ENCODE data around the gene YKT6.

YKT6 gene

DNA sequence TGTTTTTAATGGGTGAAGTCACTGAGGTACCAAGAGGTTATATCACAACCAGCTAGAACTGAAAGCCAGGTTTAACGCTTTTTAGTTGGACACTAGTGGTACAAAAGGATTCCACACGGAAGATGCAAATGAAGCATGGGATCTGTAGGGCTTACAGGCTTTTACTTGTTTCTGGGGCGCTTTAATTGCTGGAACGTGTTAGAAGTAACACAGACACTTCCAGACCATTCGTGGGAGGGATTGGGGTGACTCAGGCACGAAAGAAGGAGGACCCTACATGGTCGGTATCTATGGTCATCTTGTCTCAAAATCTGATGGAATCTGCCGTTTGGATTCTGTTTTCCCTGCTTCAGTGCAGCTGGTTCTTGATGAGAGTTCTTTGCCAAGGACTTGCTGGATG lies 1.0 kb downstream of the YKT6 start:
- DNase-seq (ENCODE audit: insufficient read length) (no peak), FAIRE-seq (no peak)
- TF ChIP-seq TAF1 (IDR thresholded peaks at IDR 0.05; ENCODE audit: borderline replicate concordance, low read depth, low read length) (no peak), POLR2A (IDR thresholded peaks at IDR 0.05; ENCODE audit: low read depth, low read length) (no peak), POLR2AphosphoS5 (IDR thresholded peaks at IDR 0.05; ENCODE audit: low read depth, low read length) (no peak)

- TF ChIP-seq TAF1 (IDR thresholded peaks at IDR 0.05; ENCODE audit: borderline replicate concordance, low read depth, low read length) (no peak), POLR2A (IDR thresholded peaks at IDR 0.05; ENCODE audit: low read depth, low read length) (no peak), POLR2AphosphoS5 (IDR thresholded peaks at IDR 0.05; ENCODE audit: low read depth, low read length) (no peak)
- no peak for FAIRE-seq
- DNase-seq (ENCODE audit: insufficient read length) = no peak
Observed at GRCh38 chr7:44206008-44206407, 5.2 kb downstream of the YKT6 start.

GRCh38 chr7:44208085-44208484 lies 7.3 kb downstream of the YKT6 start:
- DNase-seq (ENCODE audit: insufficient read length) (no peak), FAIRE-seq (no peak)
- no peak for TF ChIP-seq TAF1 (IDR thresholded peaks at IDR 0.05; ENCODE audit: borderline replicate concordance, low read depth, low read length)
- TF ChIP-seq POLR2A (IDR thresholded peaks at IDR 0.05; ENCODE audit: low read depth, low read length) = no peak
- TF ChIP-seq POLR2AphosphoS5 (IDR thresholded peaks at IDR 0.05; ENCODE audit: low read depth, low read length) = no peak

- TF ChIP-seq POLR2AphosphoS5 (IDR thresholded peaks at IDR 0.05; ENCODE audit: low read depth, low read length) (no peak), TAF1 (IDR thresholded peaks at IDR 0.05; ENCODE audit: borderline replicate concordance, low read depth, low read length) (no peak), POLR2A (IDR thresholded peaks at IDR 0.05; ENCODE audit: low read depth, low read length) (no peak)
- DNase-seq (ENCODE audit: insufficient read length) (no peak), FAIRE-seq (no peak)
Observed at GRCh38 chr7:44210107-44210506, 9.3 kb downstream of the YKT6 start.

GRCh38 chr7:44211126-44211675 lies 10.4 kb downstream of the YKT6 start:
- TF ChIP-seq POLR2AphosphoS5 (IDR thresholded peaks at IDR 0.05; ENCODE audit: low read depth, low read length) = no peak
- TF ChIP-seq POLR2A (IDR thresholded peaks at IDR 0.05; ENCODE audit: low read depth, low read length) = no peak
- TF ChIP-seq TAF1 (IDR thresholded peaks at IDR 0.05; ENCODE audit: borderline replicate concordance, low read depth, low read length) = no peak
- no peak for FAIRE-seq

GRCh38 chr7:44212018-44212417 lies 11.2 kb downstream of the YKT6 start:
- no peak for DNase-seq (ENCODE audit: insufficient read length)
- no peak for TF ChIP-seq POLR2A (IDR thresholded peaks at IDR 0.05; ENCODE audit: low read depth, low read length)
- TF ChIP-seq POLR2AphosphoS5 (IDR thresholded peaks at IDR 0.05; ENCODE audit: low read depth, low read length) = no peak
- TF ChIP-seq TAF1 (IDR thresholded peaks at IDR 0.05; ENCODE audit: borderline replicate concordance, low read depth, low read length) = no peak
- no peak for FAIRE-seq

More at GRCh38 chr7:44211126-44211675, 10.4 kb downstream of the YKT6 start:
- DNase-seq (ENCODE audit: insufficient read length) = no peak

DNA sequence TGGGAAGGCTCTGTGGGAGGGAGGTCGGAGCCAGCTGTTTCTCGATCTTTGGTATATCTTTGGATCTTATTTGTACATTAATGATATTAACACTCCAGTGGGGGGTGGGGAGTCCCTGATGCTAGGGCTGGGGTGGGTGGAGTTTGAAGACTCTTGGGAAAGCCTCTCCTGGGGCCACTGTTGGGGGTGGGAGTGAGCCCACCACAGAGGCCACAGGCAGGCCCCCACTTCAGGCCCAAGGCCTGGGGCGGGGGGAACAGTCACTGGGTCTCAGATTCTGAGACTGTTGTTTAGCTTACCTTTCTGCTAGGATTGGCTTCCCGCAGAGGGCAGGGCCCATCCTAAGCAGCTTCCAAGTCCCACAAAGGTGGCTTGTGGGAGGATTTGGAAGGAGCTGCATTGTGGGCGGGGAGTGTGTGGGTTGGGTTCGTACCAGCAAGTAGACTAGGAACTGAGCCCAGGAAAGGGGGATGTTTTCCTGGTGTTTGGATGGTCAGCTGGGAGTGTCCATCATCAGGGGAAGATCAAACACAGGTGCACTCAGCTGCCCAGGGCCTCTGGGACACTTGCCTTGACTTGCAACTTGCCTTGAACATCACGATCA lies 11.9 kb downstream of the YKT6 start:
- TF ChIP-seq POLR2AphosphoS5 (IDR thresholded peaks at IDR 0.05; ENCODE audit: low read depth, low read length) (no peak), TAF1 (IDR thresholded peaks at IDR 0.05; ENCODE audit: borderline replicate concordance, low read depth, low read length) (no peak), POLR2A (IDR thresholded peaks at IDR 0.05; ENCODE audit: low read depth, low read length) (no peak)
- DNase-seq (ENCODE audit: insufficient read length) = no peak
- no peak for FAIRE-seq

GRCh38 chr7:44213206-44213876 lies 12.6 kb downstream of the YKT6 start:
- FAIRE-seq = no peak
- TF ChIP-seq POLR2A (IDR thresholded peaks at IDR 0.05; ENCODE audit: low read depth, low read length) = no peak
- peak; percentile 34; the same call in 1 of the 2 replicates for TF ChIP-seq POLR2AphosphoS5 (IDR thresholded peaks at IDR 0.05; ENCODE audit: low read depth, low read length)
- no peak for DNase-seq (ENCODE audit: insufficient read length)

DNA sequence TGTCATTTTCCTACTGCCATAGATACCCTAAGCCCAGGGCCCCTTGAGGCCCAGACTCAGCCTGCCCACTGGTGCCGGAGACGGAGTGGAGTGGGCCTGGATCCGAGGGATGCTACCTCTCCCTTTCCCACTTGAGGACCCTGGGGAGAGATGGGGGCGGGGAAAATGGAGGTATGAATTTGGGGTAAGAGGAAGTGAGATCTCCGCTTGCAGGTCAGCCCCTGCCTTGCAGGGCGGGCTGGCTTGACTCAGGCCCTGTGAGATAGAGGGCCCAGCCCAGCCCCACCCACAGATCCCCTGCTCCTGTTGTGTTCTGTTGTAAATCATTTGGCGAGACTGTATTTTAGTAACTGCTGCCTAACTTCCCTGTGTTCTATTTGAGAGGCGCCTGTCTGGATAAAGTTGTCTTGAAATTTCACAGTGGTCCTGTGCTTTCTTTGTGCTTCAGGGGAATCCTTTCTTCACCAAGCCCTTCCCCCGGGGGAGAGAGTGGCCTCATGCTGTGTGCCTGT lies 13.2 kb downstream of the YKT6 start:
- DNase-seq (ENCODE audit: insufficient read length) = peak; percentile 36
- no peak for TF ChIP-seq TAF1 (IDR thresholded peaks at IDR 0.05; ENCODE audit: borderline replicate concordance, low read depth, low read length)
- no peak for TF ChIP-seq POLR2A (IDR thresholded peaks at IDR 0.05; ENCODE audit: low read depth, low read length)
- TF ChIP-seq POLR2AphosphoS5 (IDR thresholded peaks at IDR 0.05; ENCODE audit: low read depth, low read length) = no peak; the same call in 1 of the 2 replicates
- no peak for FAIRE-seq

GRCh38 chr7:44215531-44215930 lies 14.8 kb downstream of the YKT6 start:
- no peak for DNase-seq (ENCODE audit: insufficient read length)
- no peak for FAIRE-seq

DNA sequence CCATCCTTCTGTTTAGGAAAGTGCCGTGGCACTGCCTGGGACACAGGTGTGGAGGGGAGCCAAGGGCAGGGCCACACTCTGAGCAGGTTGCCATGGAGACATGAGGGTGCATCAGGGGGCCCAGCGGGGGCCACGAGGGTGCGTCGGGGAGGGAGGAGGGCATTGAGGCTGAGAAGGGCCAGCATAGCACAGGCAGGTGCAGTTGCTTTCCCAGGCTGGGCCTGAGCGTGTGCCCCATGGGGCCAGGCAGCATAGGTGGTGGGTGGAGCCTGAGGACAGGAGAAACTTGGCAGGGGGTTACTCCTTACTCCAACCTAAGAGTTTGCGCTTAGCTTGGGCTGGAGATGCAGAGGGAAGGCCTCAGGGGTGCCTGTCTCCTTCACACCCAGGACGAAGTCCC lies 15.2 kb downstream of the YKT6 start:
- DNase-seq (ENCODE audit: insufficient read length) (no peak), FAIRE-seq (no peak)
- TF ChIP-seq TAF1 (IDR thresholded peaks at IDR 0.05; ENCODE audit: borderline replicate concordance, low read depth, low read length) = no peak
- TF ChIP-seq POLR2A (IDR thresholded peaks at IDR 0.05; ENCODE audit: low read depth, low read length) = no peak
- no peak for TF ChIP-seq POLR2AphosphoS5 (IDR thresholded peaks at IDR 0.05; ENCODE audit: low read depth, low read length)

More at GRCh38 chr7:44215531-44215930, 14.8 kb downstream of the YKT6 start:
- TF ChIP-seq POLR2AphosphoS5 (IDR thresholded peaks at IDR 0.05; ENCODE audit: low read depth, low read length) = no peak
- TF ChIP-seq TAF1 (IDR thresholded peaks at IDR 0.05; ENCODE audit: borderline replicate concordance, low read depth, low read length) = no peak
- no peak for TF ChIP-seq POLR2A (IDR thresholded peaks at IDR 0.05; ENCODE audit: low read depth, low read length)

Data from GM12892 (cell line).